ENCODE measurements around the gene PALMD. TPM values are rescaled to one million over a fixed set of nuclear protein-coding genes. Genes with fewer than 3 reads are reported as not detected.

Gene PALMD
- total and polyA plus RNA-seq, 2 of the 8 experiments (the other 6 are each of a cell fraction or from before 2014, with no cell fraction given): not detected

DNA sequence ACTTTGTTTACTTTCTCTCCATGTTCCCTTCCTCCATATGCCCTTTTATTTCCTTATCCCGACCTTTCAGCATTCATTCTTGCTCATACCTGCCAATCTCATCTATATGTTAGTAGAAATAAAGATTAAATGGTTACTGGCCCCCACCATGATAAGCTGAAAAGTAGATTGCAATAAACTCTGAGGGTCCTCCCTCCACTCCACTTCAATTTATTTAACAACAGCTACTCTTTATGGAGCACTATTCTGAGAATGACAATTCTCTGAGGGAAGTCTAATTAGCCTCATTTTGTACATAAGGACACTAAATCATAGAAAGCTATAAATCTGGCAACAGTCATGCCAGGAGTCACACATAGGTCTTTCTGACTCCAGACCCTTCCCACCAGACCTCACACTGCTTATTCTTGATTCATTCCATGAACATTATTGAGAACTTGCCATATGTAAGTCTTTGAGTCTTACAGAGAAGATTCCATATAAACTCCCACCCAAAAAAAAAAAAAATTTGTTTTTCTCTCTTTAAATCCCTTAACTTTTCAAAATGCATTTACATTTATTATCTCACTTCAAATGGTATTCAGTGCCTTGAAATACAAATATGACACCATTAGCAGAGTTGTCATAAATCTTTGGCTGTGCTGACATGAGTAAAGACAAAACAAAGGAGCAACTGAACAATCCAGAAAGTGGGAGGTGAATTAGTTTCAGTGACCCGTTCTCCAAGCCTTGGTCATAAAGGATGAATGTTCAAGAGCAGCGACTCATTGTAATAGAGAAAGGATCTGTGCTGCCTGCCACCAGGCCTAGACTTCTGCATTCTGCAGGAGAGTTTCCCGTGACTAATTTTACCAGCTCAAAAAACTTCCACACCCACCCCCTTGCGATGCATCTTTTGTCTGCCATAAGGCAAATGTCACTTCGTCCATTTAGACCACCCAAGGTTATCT, 28.5 kb downstream of the PALMD start (continued):
- TF ChIP-seq SIN3A (conservative IDR thresholded peaks at IDR 0.05 in 1 of 2, IDR thresholded peaks at IDR 0.05 in 1 of 2; ENCODE audit: low read depth in 1 of 2, low read length in 2 of 2): no peak
- TF ChIP-seq BCL11A (IDR thresholded peaks at IDR 0.05; ENCODE audit: low read depth in 2 of 2, low read length in 2 of 2): no peak
- TF ChIP-seq CTCF (IDR thresholded peaks at IDR 0.05; ENCODE audit: control extremely low read depth in 1 of 3, insufficient read depth in 1 of 3, low read depth in 1 of 3, low read length in 3 of 3): no peak
- no peak for TF ChIP-seq TEAD4 (IDR thresholded peaks at IDR 0.05; ENCODE audit: low read depth, low read length)
- TF ChIP-seq TCF12 (IDR thresholded peaks at IDR 0.05; ENCODE audit: low read depth, low read length): no peak
- TF ChIP-seq TAF1 (IDR thresholded peaks at IDR 0.05; ENCODE audit: low read depth, low read length): no peak
- TF ChIP-seq SIRT6 (IDR thresholded peaks at IDR 0.05; ENCODE audit: low read length): no peak
- TF ChIP-seq ATF3 (IDR thresholded peaks at IDR 0.05; ENCODE audit: insufficient read depth, low read depth, low read length): no peak
